Globus pallidus (tissue), 1 donor: ENCODE results near the gene NEGR1.

Experiments used
- DNase-seq: peaks from one replicate; pipeline ENCODE4 v3.0.0-alpha.2; 2015; ENCODE audit warnings: low spot score

NEGR1 gene

DNA sequence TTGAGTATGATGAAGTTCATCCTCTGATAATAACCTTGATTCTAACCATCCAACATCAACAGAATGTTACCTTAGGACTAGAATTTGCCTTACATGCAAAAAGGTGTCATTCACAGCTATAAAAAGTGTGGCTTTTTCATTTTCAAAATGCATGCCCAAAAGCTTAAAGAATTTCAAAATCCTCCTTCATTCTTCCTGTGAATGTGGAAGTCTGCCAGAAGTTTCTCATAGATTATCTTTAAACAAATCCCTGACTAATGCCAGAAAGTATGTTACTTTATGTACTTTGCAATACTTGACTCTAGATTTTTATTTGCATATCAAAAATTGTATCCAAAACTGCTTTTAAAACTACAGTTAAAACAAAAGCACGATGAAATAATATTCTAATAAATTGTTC lies 930.9 kb downstream of the NEGR1 start:
- DNase-seq: no peak

- DNase-seq: no peak
Observed at GRCh38 chr1:71350805-71351204, 931.5 kb downstream of the NEGR1 start.

GRCh38 chr1:71350330-71350729 lies 932.0 kb downstream of the NEGR1 start:
- no peak for DNase-seq
